HepG2 (cell line): Measurements from ENCODE around the gene SPATA25. TPM values are rescaled to one million over a fixed set of nuclear protein-coding genes. Genes with fewer than 3 reads are reported as not detected.

ENCODE experiments used
- ATF1 ChIP-seq: IDR thresholded peaks from 2 replicates; pipeline ENCODE4 v1.6.1; 2016; ENCODE audit warnings: mild to moderate bottlenecking, control low read depth
- CENPT ChIP-seq: sonication (generic); formaldehyde crosslinking; IDR thresholded peaks from 2 replicates; pipeline ENCODE4 v1.8.0; 2022; ENCODE audit warnings: low read depth, mild to moderate bottlenecking, moderate library complexity, missing genetic modification reagents
- E2F1 ChIP-seq: sonication (generic); formaldehyde crosslinking; IDR thresholded peaks from 2 replicates; pipeline ENCODE4 v1.5.0; 2020; ENCODE audit warnings: missing genetic modification reagents
- GRHL1 ChIP-seq: sonication (generic); formaldehyde crosslinking; conservative IDR thresholded peaks from 2 replicates; pipeline ENCODE4 v1.8.0; 2022; ENCODE audit warnings: missing genetic modification reagents
- IKZF5 ChIP-seq: IDR thresholded peaks from 2 replicates; pipeline ENCODE4 v1.6.1; 2018; ENCODE audit warnings: missing genetic modification reagents, mild to moderate bottlenecking, missing compliant biosample characterization
- MBD4 ChIP-seq: IDR thresholded peaks from 2 replicates; pipeline ENCODE4 v1.6.1; 2012; ENCODE audit warnings: low read length, inconsistent platforms, borderline replicate concordance
- MEF2D ChIP-seq: sonication (generic); formaldehyde crosslinking; IDR thresholded peaks from 2 replicates; pipeline ENCODE4 v1.5.1; 2020; ENCODE audit warnings: mild to moderate bottlenecking, missing genetic modification reagents
- POLR2A ChIP-seq, 2 experiments: IDR thresholded peaks; 2 replicates each; pipeline ENCODE4 v1.6.1; 2011; ENCODE audit warnings: low read depth in 2 of 2, low read length in 2 of 2, mild to moderate bottlenecking in 1 of 2, moderate library complexity in 1 of 2; ENCODE audit not compliant: insufficient read depth in 1 of 2
- PPARG ChIP-seq: conservative IDR thresholded peaks from 2 replicates; pipeline ENCODE4 v1.6.1; 2016; ENCODE audit warnings: missing biosample characterization, missing genetic modification reagents
- PRPF4 ChIP-seq: fragments of 200-400 bp; formaldehyde crosslinking; IDR thresholded peaks from 2 replicates; pipeline ENCODE4 v1.6.1; 2016; ENCODE audit warnings: low read length, low read depth; ENCODE audit not compliant: poor library complexity, severe bottlenecking
- REL ChIP-seq: sonication (generic); formaldehyde crosslinking; conservative IDR thresholded peaks from 2 replicates; pipeline ENCODE4 v1.8.0; 2022; ENCODE audit warnings: mild to moderate bottlenecking, missing genetic modification reagents, moderate library complexity
- RFXANK ChIP-seq: IDR thresholded peaks from 2 replicates; pipeline ENCODE4 v1.6.1; 2016
- SCMH1 ChIP-seq: sonication (generic); formaldehyde crosslinking; IDR thresholded peaks from 2 replicates; pipeline ENCODE4 v1.9.0; 2021; ENCODE audit warnings: missing genetic modification reagents, mild to moderate bottlenecking, borderline replicate concordance
- SP1 ChIP-seq, 2 experiments: fragments of 450-650 bp in 1 of 2; sonication (generic) in 1 of 2; formaldehyde crosslinking in 1 of 2; IDR thresholded peaks; 2 replicates each; pipeline versions ENCODE4 v1.4.0 to v1.6.1; 2016 to 2020; ENCODE audit warnings: missing genetic modification reagents in 1 of 2
- TGIF2 ChIP-seq: IDR thresholded peaks from 2 replicates; pipeline ENCODE4 v1.6.1; 2016; ENCODE audit warnings: control low read depth, missing compliant biosample characterization
- THRA ChIP-seq: sonication (generic); formaldehyde crosslinking; IDR thresholded peaks from 2 replicates; pipeline ENCODE4 v1.4.0; 2020; ENCODE audit warnings: missing genetic modification reagents, borderline replicate concordance
- ZNF20 ChIP-seq: sonication (generic); formaldehyde crosslinking; IDR thresholded peaks from 2 replicates; pipeline ENCODE4 v1.4.0; 2020; ENCODE audit warnings: mild to moderate bottlenecking, moderate library complexity, missing genetic modification reagents
- ZNF337 ChIP-seq: sonication (generic); formaldehyde crosslinking; IDR thresholded peaks from 2 replicates; pipeline ENCODE4 v1.5.1; 2020; ENCODE audit warnings: missing genetic modification reagents, low read depth, mild to moderate bottlenecking, borderline replicate concordance
- ZNF878 ChIP-seq: sonication (generic); formaldehyde crosslinking; IDR thresholded peaks from 2 replicates; pipeline ENCODE4 v1.8.1; 2023; ENCODE audit warnings: mild to moderate bottlenecking, missing genetic modification reagents, moderate library complexity
- ZZZ3 ChIP-seq: sonication (generic); formaldehyde crosslinking; IDR thresholded peaks from 2 replicates; pipeline ENCODE4 v1.4.0; 2020; ENCODE audit warnings: missing genetic modification reagents, mild to moderate bottlenecking, borderline replicate concordance
- polyA plus RNA-seq, 8 experiments: library from polyadenylated mRNA; depleted of rRNA in 3 of 8; stranded (reverse) in 7 of 8; unstranded in 1 of 8; fragments of >200 nt; fragmentation: Illumina TruSeq in 4 of 8; extraction: Trizol in 4 of 8; gene quantifications; 2 replicates each; pipeline versions ENCODE4 v1.2.1 to v1.2.3, GENCODE V29; 2011 to 2016; ENCODE audit warnings: low read depth in 4 of 8, missing spikeins in 1 of 8, mixed read lengths in 1 of 8; ENCODE audit not compliant: insufficient read depth in 1 of 8
- total RNA-seq, 5 experiments: library from RNA; depleted of rRNA; stranded (reverse); fragments of >200 nt; fragmentation: Illumina TruSeq; extraction: Trizol; gene quantifications; 2 replicates each; pipeline ENCODE4 v1.2.3, GENCODE V29; 2016; ENCODE audit warnings: low read depth in 1 of 5

SPATA25 gene
- total and polyA plus RNA-seq, 2 of the 13 experiments (the other 11 are each of a cell fraction or from before 2014, with no cell fraction given) = 4.8 to 7.6 TPM

- TF ChIP-seq MEF2D (CRISPR knock-in tag) (peak; percentile 36; the same call in 1 of the 2 replicates), ATF1 (no peak), SP1 (IDR thresholded peaks at IDR 0.05) (no peak), SP1 (CRISPR knock-in tag; IDR thresholded peaks at IDR 0.05) (peak; percentile 54), MBD4 (no peak), ZNF20 (CRISPR knock-in tag) (peak; percentile 71; the same call in 1 of the 2 replicates), SCMH1 (CRISPR knock-in tag) (no peak), IKZF5 (CRISPR knock-in tag) (peak; percentile 67; the same call in 1 of the 2 replicates), ZNF878 (CRISPR knock-in tag) (0 out of 2 replicates have a peak, but pooled peaks have one; percentile 56), RFXANK (peak; percentile 88; the same call in 1 of the 2 replicates), THRA (CRISPR knock-in tag) (peak; percentile 88), PRPF4 (no peak), REL (CRISPR knock-in tag) (no peak), GRHL1 (CRISPR knock-in tag) (no peak), POLR2A (IDR thresholded peaks at IDR 0.05; ENCODE audit: insufficient read depth in 1 of 2, low read depth in 2 of 2, low read length in 2 of 2) (peak; percentile 81; a peak in 3 of 4 replicates), E2F1 (CRISPR knock-in tag) (no peak), ZZZ3 (CRISPR knock-in tag) (no peak), ZNF337 (no peak; the same call in 1 of the 2 replicates), PPARG (CRISPR knock-in tag) (no peak), CENPT (no peak; the same call in 1 of the 2 replicates), TGIF2 (peak; percentile 78)
Measured at GRCh38 chr20:45890077-45890984, 2.9 kb upstream of the SPATA25 start (continued).
